Measurements from ENCODE around the gene EXOC2.
"Not testable (repeated sequence)": the region's sequence is repeated elsewhere in the genome, so short reads cannot be mapped to it uniquely, and the experiment has no call there.

The EXOC2 gene

GRCh38 chr6:710601-711571, 17.9 kb upstream of the EXOC2 start:
- in situ Hi-C loops (cut with HindIII; ENCODE audit: low sequenced_read_pairs), result no loop called here

GRCh38 chr6:709471-710056, 16.6 kb upstream of the EXOC2 start:
- in situ Hi-C loops (cut with HindIII; ENCODE audit: low sequenced_read_pairs), result no loop called here

GRCh38 chr6:708237-708598, 15.3 kb upstream of the EXOC2 start:
- in situ Hi-C loops (cut with HindIII; ENCODE audit: low sequenced_read_pairs), result no loop called here

- in situ Hi-C loops (cut with HindIII; ENCODE audit: low sequenced_read_pairs), result no loop called here
Observed at GRCh38 chr6:707576-708236, 14.8 kb upstream of the EXOC2 start.

- in situ Hi-C loops (cut with HindIII; ENCODE audit: low sequenced_read_pairs), result no loop called here
Observed at GRCh38 chr6:706819-707381, 14.0 kb upstream of the EXOC2 start.

- in situ Hi-C loops (cut with HindIII; ENCODE audit: low sequenced_read_pairs), result no loop called here
Observed at GRCh38 chr6:706146-706545, 13.2 kb upstream of the EXOC2 start.

GRCh38 chr6:705047-705446, 12.1 kb upstream of the EXOC2 start:
- in situ Hi-C loops (cut with HindIII; ENCODE audit: low sequenced_read_pairs), result no loop called here

GRCh38 chr6:704046-704445, 11.1 kb upstream of the EXOC2 start:
- in situ Hi-C loops (cut with HindIII; ENCODE audit: low sequenced_read_pairs), result no loop called here

- in situ Hi-C loops (cut with HindIII; ENCODE audit: low sequenced_read_pairs), result no loop called here
Observed at GRCh38 chr6:703552-703951, 10.6 kb upstream of the EXOC2 start.

GRCh38 chr6:701700-702479, 9.0 kb upstream of the EXOC2 start:
- in situ Hi-C loops (cut with HindIII; ENCODE audit: low sequenced_read_pairs), result no loop called here

- in situ Hi-C loops (cut with HindIII; ENCODE audit: low sequenced_read_pairs), result no loop called here
Observed at GRCh38 chr6:701215-701614, 8.3 kb upstream of the EXOC2 start.

GRCh38 chr6:700490-700889, 7.6 kb upstream of the EXOC2 start:
- in situ Hi-C loops (cut with HindIII; ENCODE audit: low sequenced_read_pairs), result no loop called here

GRCh38 chr6:699319-699718, 6.4 kb upstream of the EXOC2 start:
- in situ Hi-C loops (cut with HindIII; ENCODE audit: low sequenced_read_pairs), result no loop called here

- in situ Hi-C loops (cut with HindIII; ENCODE audit: low sequenced_read_pairs), result not testable (repeated sequence)
Observed at GRCh38 chr6:694431-695126, 1.6 kb upstream of the EXOC2 start.

- in situ Hi-C loops (cut with HindIII; ENCODE audit: low sequenced_read_pairs), result no loop called here
Observed at GRCh38 chr6:693723-694009, 727 bp upstream of the EXOC2 start.

- in situ Hi-C loops (cut with HindIII; ENCODE audit: low sequenced_read_pairs), result no loop called here
Observed at GRCh38 chr6:692356-692851, 535 bp downstream of the EXOC2 start.

- in situ Hi-C loops (cut with HindIII; ENCODE audit: low sequenced_read_pairs), result no loop called here
Observed at GRCh38 chr6:689223-689622, 3.7 kb downstream of the EXOC2 start.

GRCh38 chr6:686497-686896, 6.4 kb downstream of the EXOC2 start:
- in situ Hi-C loops (cut with HindIII; ENCODE audit: low sequenced_read_pairs), result no loop called here

- in situ Hi-C loops (cut with HindIII; ENCODE audit: low sequenced_read_pairs), result loop anchor here (5.0 kb wide), 1 partner anchor 53 kb away; no protein-coding TSS in a partner anchor
Observed at GRCh38 chr6:684831-685636, 7.9 kb downstream of the EXOC2 start.
